ENCODE data around the gene DHRS13. TPM values are rescaled to one million over a fixed set of nuclear protein-coding genes. Genes with fewer than 3 reads are reported as not detected.
A peak's percentile ranks its signal among the peaks of the same experiment; 100 is the strongest.
"Not testable (repeated sequence)": the region's sequence is repeated elsewhere in the genome, so short reads cannot be mapped to it uniquely, and the experiment has no call there.

Gene DHRS13
- total RNA-seq, 1 donor from 2014 or later: 16.5 TPM

DNA sequence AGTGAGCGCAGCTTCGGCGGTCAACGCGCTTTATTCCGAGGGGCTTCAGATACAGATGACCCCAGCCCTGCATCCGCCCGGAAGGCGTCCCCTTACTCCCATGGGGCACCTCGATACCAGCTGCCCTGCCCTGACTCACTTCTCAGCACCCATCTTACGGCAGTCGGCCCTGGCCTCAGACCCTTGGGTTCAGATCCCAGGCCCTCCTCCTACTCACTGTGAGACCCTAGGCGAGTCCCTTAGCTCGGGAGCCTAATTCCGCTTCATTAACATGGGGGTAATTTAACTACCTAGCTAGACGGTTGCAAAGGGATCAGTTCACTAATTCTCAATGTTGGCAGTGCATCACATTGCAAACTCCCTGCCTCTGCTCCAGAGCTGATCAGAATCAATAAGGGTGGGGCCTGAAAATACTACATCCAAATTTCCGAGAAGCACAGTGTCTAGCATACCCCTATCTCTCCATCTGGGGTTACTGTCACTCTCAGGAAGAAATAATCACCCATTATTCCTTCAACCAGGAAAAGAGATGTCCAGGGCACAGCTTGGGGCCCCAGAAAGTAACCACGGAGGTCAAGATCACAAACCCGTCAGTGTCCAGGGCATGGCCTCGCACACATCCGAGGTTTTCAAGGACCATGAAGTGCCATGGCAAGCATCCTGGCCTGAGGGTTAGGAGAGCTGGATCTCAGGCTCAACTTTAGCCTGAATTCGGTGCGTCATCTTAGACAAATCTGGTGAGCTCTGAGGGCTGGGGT is 4.9 kb downstream of the DHRS13 start:
- Histone ChIP-seq H3K27me3 (no peaks in the 10 kb centered on the region), H3K4me3 (peak overlapping the region; percentile 63 to 87), H3K9me3 (no peaks in the 10 kb centered on the region), H3K4me1 (peaks cover under 1 to 36% of the 10 kb centered on the region in 2 donors), H3K27ac (peak overlapping the region; percentile 93 to 95), H3K36me3 (no peaks in the 10 kb centered on the region)
- intact Hi-C loops (cut with DNase I): loop anchor here (2.0 to 5.0 kb wide), 4 partner anchors 43 to 171 kb away; partner anchors contain the start of genes ERAL1, NEK8 and TLCD1
- peak in 1 of 2 donors; percentile 75 for DNase-seq (ENCODE audit: low spot score in 2 of 2)
- TF ChIP-seq, protein P1, sequence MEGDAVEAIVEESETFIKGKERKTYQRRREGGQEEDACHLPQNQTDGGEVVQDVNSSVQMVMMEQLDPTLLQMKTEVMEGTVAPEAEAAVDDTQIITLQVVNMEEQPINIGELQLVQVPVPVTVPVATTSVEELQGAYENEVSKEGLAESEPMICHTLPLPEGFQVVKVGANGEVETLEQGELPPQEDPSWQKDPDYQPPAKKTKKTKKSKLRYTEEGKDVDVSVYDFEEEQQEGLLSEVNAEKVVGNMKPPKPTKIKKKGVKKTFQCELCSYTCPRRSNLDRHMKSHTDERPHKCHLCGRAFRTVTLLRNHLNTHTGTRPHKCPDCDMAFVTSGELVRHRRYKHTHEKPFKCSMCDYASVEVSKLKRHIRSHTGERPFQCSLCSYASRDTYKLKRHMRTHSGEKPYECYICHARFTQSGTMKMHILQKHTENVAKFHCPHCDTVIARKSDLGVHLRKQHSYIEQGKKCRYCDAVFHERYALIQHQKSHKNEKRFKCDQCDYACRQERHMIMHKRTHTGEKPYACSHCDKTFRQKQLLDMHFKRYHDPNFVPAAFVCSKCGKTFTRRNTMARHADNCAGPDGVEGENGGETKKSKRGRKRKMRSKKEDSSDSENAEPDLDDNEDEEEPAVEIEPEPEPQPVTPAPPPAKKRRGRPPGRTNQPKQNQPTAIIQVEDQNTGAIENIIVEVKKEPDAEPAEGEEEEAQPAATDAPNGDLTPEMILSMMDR (IDR thresholded peaks at IDR 0.05): no peak

DNA sequence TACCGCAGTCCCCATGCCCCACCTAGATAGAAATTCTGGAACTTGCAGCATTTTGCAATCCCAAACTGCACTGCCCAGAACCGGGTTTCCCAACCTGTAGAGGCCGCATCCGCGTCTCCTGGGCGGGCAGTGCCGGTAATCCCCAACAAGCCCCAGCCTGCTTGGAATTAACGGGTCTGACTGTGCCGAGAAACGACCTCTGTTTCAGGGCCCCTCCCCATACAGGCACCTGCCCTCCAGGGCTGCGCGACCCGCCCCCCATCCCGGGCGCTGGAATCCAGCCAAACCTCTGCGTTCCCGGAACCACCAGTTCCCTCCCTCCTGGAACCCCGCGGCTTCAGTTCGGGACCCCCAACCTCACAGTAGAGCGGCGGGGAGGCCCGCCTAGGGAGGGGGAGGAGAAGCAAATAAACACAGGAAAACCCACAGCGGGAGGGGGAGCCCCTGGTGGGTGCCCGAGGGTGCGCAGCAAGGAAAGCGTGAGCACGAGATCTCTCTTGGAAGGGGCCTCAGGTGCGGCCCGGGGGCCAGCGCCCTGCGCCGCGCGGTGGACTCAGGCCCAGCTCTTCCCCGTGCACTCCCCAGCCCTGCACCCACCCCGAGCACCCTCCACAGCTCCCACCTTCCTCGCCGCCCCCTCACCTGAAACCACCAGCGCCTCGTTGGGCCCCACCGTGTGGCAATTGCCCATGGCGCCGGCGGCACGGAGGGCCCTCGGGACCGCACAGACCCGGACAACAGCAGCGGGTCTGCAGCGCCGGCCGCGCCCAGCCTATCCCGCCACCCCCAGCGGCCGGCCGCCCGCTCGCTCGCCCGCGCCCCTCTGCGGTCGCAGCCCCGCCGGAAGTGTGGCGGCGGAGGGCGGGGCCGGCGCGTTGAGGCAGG is 5.8 kb downstream of the DHRS13 start, which contains the start of gene FLOT2:
TSS of gene FLOT2 (minus strand) at position 850 of the 885 bp plus-strand sequence. CDS start at position 691, 159 bp downstream.
- TF ChIP-seq, protein P1 (IDR thresholded peaks at IDR 0.05): peak; percentile 5 to 20 (median 16)
- peak within 1 kb of the TSS; percentile 93 to 95 for H3K27ac ChIP-seq
- DNase-seq (ENCODE audit: low spot score in 2 of 2): peak in 1 of 2 donors; percentile 87
- H3K9me3 ChIP-seq: no peaks in the 10 kb centered on the region
- H3K4me1 ChIP-seq: peaks cover 3 to 42% of the 10 kb centered on the region in 2 donors
- no peaks in the 10 kb centered on the region for H3K27me3 ChIP-seq
- intact Hi-C loops (cut with DNase I): loop anchor here (2.0 to 5.0 kb wide), 4 partner anchors 42 to 170 kb away; partner anchors contain the start of genes ERAL1, NEK8 and TLCD1
- H3K36me3 ChIP-seq: no peaks in the 10 kb centered on the region
- peak within 1 kb of the TSS; percentile 63 to 87 for H3K4me3 ChIP-seq

DNA sequence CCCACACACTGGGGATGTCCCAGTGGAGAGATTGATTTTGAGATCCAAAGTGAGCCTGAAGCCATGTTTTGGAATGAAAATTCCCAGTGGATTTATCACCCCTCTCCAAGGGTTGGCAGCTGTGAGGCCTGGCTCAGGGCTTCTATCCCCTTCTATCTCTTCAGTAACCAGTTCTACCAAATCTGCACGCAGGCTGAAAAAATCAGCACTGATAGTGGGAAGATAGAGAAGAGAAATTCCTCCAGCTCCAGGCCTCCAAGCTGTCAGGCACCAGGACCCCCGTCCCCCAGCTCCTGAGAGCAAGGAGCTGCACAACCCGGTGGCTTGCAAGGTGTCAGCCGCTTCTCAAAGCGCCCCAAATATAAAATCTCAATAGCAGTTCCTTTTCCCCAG is 6.4 kb downstream of the DHRS13 start:
- Histone ChIP-seq H3K27ac (peak overlapping the region; percentile 93 to 95), H3K27me3 (no peaks in the 10 kb centered on the region), H3K36me3 (no peaks in the 10 kb centered on the region), H3K4me1 (peaks cover 3 to 44% of the 10 kb centered on the region in 2 donors), H3K4me3 (peak overlapping the region; percentile 63 to 87), H3K9me3 (no peaks in the 10 kb centered on the region)
- DNase-seq (ENCODE audit: low spot score in 2 of 2): no peak
- intact Hi-C loops (cut with DNase I): loop anchor here (2.0 to 5.0 kb wide), 4 partner anchors 42 to 169 kb away; partner anchors contain the start of genes ERAL1, NEK8 and TLCD1
- TF ChIP-seq, protein P1 (IDR thresholded peaks at IDR 0.05): no peak

DNA sequence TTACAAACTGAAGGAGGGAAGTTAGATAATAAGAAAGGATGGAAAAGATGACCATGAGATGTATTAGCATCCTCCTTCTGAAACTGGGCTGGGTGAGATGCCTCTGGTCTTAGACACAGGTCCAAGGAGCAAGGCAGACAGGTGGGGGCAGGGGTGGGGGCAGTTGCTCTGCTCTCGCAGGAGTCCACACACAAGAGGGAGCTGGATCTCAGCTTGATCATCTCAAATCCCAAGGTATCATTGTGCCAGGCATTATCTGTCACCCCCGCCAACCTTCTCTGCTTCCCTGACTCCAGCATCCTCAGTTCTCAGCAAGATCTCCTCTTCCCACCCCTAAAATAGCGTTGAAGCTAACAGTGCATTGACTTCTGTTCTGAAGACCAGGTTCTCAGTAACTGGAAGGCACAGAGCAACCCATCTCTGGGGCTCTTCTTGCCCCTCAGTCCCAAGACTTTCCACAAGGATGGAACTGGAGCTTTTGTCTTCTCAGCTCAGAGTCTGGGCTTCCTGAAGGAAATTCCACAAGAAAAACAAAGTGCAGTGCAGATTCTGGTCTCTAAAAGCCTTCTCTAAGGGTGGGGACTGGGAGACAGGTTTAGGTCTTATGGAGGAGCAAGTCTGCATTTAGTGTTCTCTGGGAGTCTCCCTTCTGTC is 7.0 kb downstream of the DHRS13 start:
- DNase-seq (ENCODE audit: low spot score in 2 of 2): no peak

DNA sequence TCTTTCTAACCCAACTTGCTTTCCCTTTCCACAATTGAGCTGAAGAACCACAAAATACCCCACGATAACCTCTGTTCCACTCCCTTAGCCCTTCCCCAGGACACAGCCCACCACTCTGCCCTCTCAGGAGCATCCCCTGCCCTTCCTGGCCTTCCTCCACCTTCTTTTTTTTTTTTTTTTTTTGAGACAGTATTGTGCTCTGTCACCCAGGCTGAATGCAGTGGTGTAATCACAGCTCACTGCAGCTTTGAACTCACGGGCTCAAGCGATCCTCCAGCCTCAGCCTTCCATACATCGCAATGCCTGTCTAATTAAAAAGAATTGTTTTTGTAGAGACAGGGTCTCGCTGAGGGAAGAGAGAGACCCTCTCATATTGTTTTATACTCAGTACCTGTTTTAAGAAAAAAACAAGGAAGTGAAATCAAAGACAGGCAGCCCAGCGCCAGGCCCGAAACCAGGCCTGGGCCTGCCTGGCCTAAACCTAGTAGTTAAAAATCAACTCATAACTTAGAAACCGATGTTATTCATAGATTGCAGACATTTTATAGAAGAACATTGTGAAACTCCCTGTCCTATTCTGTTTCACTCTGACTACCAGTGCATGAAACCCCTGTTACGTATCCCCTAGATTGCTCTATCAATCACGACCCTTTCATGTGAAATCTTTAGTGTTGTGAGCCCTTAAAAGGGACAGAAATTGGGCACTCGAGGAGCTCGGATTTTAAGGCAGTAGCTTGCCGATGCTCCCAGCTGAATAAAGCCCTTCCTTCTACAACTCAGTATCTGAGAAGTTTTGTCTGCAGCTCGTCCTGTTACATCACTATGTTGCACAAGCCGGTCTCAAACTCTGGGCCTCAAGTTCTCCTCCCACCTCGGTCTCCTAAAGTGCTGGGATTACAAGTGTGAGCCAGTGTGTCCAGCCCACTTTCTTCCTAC is 9.4 kb downstream of the DHRS13 start:
- Histone ChIP-seq H3K4me3 (peak overlapping the region in 1 of 2 donors; percentile 0), H3K27ac (peak overlapping the region; percentile 57 to 84), H3K4me1 (peaks cover 3 to 44% of the 10 kb centered on the region in 2 donors)
- H3K9me3 ChIP-seq; DNase-seq (ENCODE audit: low spot score in 2 of 2); H3K27me3 ChIP-seq; H3K36me3 ChIP-seq; intact Hi-C loops (cut with DNase I): not testable (repeated sequence)

More for the DNA sequence above, 7.0 kb downstream of the DHRS13 start:
- H3K4me3 ChIP-seq: peak overlapping the region; percentile 63 to 87
- no peaks in the 10 kb centered on the region for H3K27me3 ChIP-seq
- no peaks in the 10 kb centered on the region for H3K9me3 ChIP-seq
- H3K4me1 ChIP-seq: peaks cover 3 to 44% of the 10 kb centered on the region in 2 donors
- H3K27ac ChIP-seq: peak overlapping the region; percentile 93 to 95
- TF ChIP-seq, protein P1 (IDR thresholded peaks at IDR 0.05): no peak
- H3K36me3 ChIP-seq: no peaks in the 10 kb centered on the region
- intact Hi-C loops (cut with DNase I): loop anchor here (2.0 to 5.0 kb wide), 4 partner anchors 41 to 169 kb away; partner anchors contain the start of genes ERAL1, NEK8 and TLCD1
